ENCODE results near the gene PAX8.

Gene PAX8

GRCh38 chr2:113218283-113219091 is 60.2 kb downstream of the PAX8 start:
- TF ChIP-seq EZH2phosphoT487 (IDR thresholded peaks at IDR 0.05; ENCODE audit: borderline replicate concordance), result no peak
- TF ChIP-seq, protein P1, sequence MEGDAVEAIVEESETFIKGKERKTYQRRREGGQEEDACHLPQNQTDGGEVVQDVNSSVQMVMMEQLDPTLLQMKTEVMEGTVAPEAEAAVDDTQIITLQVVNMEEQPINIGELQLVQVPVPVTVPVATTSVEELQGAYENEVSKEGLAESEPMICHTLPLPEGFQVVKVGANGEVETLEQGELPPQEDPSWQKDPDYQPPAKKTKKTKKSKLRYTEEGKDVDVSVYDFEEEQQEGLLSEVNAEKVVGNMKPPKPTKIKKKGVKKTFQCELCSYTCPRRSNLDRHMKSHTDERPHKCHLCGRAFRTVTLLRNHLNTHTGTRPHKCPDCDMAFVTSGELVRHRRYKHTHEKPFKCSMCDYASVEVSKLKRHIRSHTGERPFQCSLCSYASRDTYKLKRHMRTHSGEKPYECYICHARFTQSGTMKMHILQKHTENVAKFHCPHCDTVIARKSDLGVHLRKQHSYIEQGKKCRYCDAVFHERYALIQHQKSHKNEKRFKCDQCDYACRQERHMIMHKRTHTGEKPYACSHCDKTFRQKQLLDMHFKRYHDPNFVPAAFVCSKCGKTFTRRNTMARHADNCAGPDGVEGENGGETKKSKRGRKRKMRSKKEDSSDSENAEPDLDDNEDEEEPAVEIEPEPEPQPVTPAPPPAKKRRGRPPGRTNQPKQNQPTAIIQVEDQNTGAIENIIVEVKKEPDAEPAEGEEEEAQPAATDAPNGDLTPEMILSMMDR (conservative IDR thresholded peaks at IDR 0.05; ENCODE audit: low read length), result no peak

GRCh38 chr2:113217455-113218282 is 61.1 kb downstream of the PAX8 start:
- TF ChIP-seq, protein P1 (conservative IDR thresholded peaks at IDR 0.05; ENCODE audit: low read length), result no peak
- TF ChIP-seq EZH2phosphoT487 (IDR thresholded peaks at IDR 0.05; ENCODE audit: borderline replicate concordance), result no peak
- no peaks in the 10 kb centered on the region for H4K20me1 ChIP-seq (ENCODE audit: insufficient read depth, low read length, poor library complexity, severe bottlenecking)
- no peaks in the 10 kb centered on the region for H3K9me2 ChIP-seq (replicated peaks; ENCODE audit: low read depth, low read length)
- H3F3A ChIP-seq (ENCODE audit: low read depth), result no peaks in the 10 kb centered on the region
- H2AFZ ChIP-seq (ENCODE audit: low read length), result peak overlapping the region; percentile 1; the same call in 1 of the 2 replicates
- H3K4me3 ChIP-seq (ENCODE audit: low read length, poor library complexity, severe bottlenecking), result peak overlapping the region; percentile 22
- H3K9me3 ChIP-seq (ENCODE audit: insufficient read depth, low read depth, low read length), result no peaks in the 10 kb centered on the region
- no peaks in the 10 kb centered on the region for H3K27me3 ChIP-seq (ENCODE audit: insufficient read depth, low read length, poor library complexity, severe bottlenecking)
- H3K79me2 ChIP-seq (ENCODE audit: insufficient read depth, low read length), result no peaks in the 10 kb centered on the region
- peak overlapping the region; percentile 51 for H3K9ac ChIP-seq (ENCODE audit: low read depth, low read length, poor library complexity, severe bottlenecking)
- peak overlapping the region; percentile 56 for H3K4me2 ChIP-seq (ENCODE audit: low read depth, low read length, poor library complexity, severe bottlenecking)
- H3K4me1 ChIP-seq (ENCODE audit: insufficient read depth, low read length, poor library complexity, severe bottlenecking), result peaks cover 39% of the 10 kb centered on the region
- H3K36me3 ChIP-seq (ENCODE audit: insufficient read depth, low read length), result no peaks in the 10 kb centered on the region

More at GRCh38 chr2:113218283-113219091, 60.2 kb downstream of the PAX8 start:
- H3K9me2 ChIP-seq (replicated peaks; ENCODE audit: low read depth, low read length), result no peaks in the 10 kb centered on the region
- H3K9me3 ChIP-seq (ENCODE audit: insufficient read depth, low read depth, low read length), result no peaks in the 10 kb centered on the region
- H3K4me1 ChIP-seq (ENCODE audit: insufficient read depth, low read length, poor library complexity, severe bottlenecking), result peaks cover 39% of the 10 kb centered on the region
- H3K4me2 ChIP-seq (ENCODE audit: low read depth, low read length, poor library complexity, severe bottlenecking), result peak overlapping the region; percentile 56
- H3K27me3 ChIP-seq (ENCODE audit: insufficient read depth, low read length, poor library complexity, severe bottlenecking), result no peaks in the 10 kb centered on the region
- no peaks in the 10 kb centered on the region for H3K36me3 ChIP-seq (ENCODE audit: insufficient read depth, low read length)
- peak overlapping the region; percentile 51 for H3K9ac ChIP-seq (ENCODE audit: low read depth, low read length, poor library complexity, severe bottlenecking)
- H3K79me2 ChIP-seq (ENCODE audit: insufficient read depth, low read length), result no peaks in the 10 kb centered on the region
- H3K4me3 ChIP-seq (ENCODE audit: low read length, poor library complexity, severe bottlenecking), result peak overlapping the region; percentile 22
- no peaks in the 10 kb centered on the region for H4K20me1 ChIP-seq (ENCODE audit: insufficient read depth, low read length, poor library complexity, severe bottlenecking)
- H3F3A ChIP-seq (ENCODE audit: low read depth), result no peaks in the 10 kb centered on the region
- H2AFZ ChIP-seq (ENCODE audit: low read length), result no peak overlapping the region

GRCh38 chr2:113216891-113217454 is 61.7 kb downstream of the PAX8 start:
- Histone ChIP-seq H2AFZ (ENCODE audit: low read length) (0 out of 2 replicates have a peak overlapping the region, but pooled peaks have one; percentile 1), H3F3A (ENCODE audit: low read depth) (no peaks in the 10 kb centered on the region), H4K20me1 (ENCODE audit: insufficient read depth, low read length, poor library complexity, severe bottlenecking) (no peaks in the 10 kb centered on the region), H3K4me3 (ENCODE audit: low read length, poor library complexity, severe bottlenecking) (no peak overlapping the region), H3K36me3 (ENCODE audit: insufficient read depth, low read length) (no peaks in the 10 kb centered on the region), H3K4me2 (ENCODE audit: low read depth, low read length, poor library complexity, severe bottlenecking) (peak overlapping the region; percentile 56), H3K79me2 (ENCODE audit: insufficient read depth, low read length) (no peaks in the 10 kb centered on the region), H3K9me2 (replicated peaks; ENCODE audit: low read depth, low read length) (no peaks in the 10 kb centered on the region), H3K9me3 (ENCODE audit: insufficient read depth, low read depth, low read length) (no peaks in the 10 kb centered on the region), H3K27me3 (ENCODE audit: insufficient read depth, low read length, poor library complexity, severe bottlenecking) (no peaks in the 10 kb centered on the region), H3K4me1 (ENCODE audit: insufficient read depth, low read length, poor library complexity, severe bottlenecking) (peaks cover 39% of the 10 kb centered on the region), H3K9ac (ENCODE audit: low read depth, low read length, poor library complexity, severe bottlenecking) (peak overlapping the region; percentile 51)
- TF ChIP-seq, protein P1 (conservative IDR thresholded peaks at IDR 0.05; ENCODE audit: low read length), result no peak
- TF ChIP-seq EZH2phosphoT487 (IDR thresholded peaks at IDR 0.05; ENCODE audit: borderline replicate concordance), result no peak
